Ascending aorta (tissue), 2 donors: Measurements from ENCODE around the gene MAP3K19. TPM values are rescaled to one million over a fixed set of nuclear protein-coding genes. Genes with fewer than 3 reads are reported as not detected.
"Not testable (repeated sequence)": the region's sequence is repeated elsewhere in the genome, so short reads cannot be mapped to it uniquely, and the experiment has no call there.

Source experiments
- DNase-seq, 2 donors: peaks; one replicate each; pipeline ENCODE4 v3.0.0-alpha.2; 2019; ENCODE audit warnings: low spot score in 2 of 2
- H3K27ac ChIP-seq, 2 donors: fragments of 200-600 bp; sonication (generic); one replicate each; pipeline ENCODE4 v1.5.1; 2016 to 2017; ENCODE audit warnings: mild to moderate bottlenecking in 1 of 2
- H3K27me3 ChIP-seq: fragments of 200-600 bp; sonication (generic); one replicate; pipeline ENCODE4 v1.5.1; 2017
- H3K36me3 ChIP-seq, 2 donors: fragments of 200-600 bp; sonication (generic); one replicate each; pipeline ENCODE4 v1.5.1; 2016
- H3K4me1 ChIP-seq, 2 donors: fragments of 200-600 bp; sonication (generic); one replicate each; pipeline ENCODE4 v1.5.1; 2016 to 2017; ENCODE audit warnings: mild to moderate bottlenecking in 1 of 2
- H3K4me3 ChIP-seq, 2 donors: fragments of 200-600 bp; sonication (generic); one replicate each; pipeline ENCODE4 v1.5.1; 2016 to 2017; ENCODE audit warnings: mild to moderate bottlenecking in 1 of 2
- H3K9me3 ChIP-seq, 2 donors: fragments of 200-600 bp; sonication (generic); one replicate each; pipeline ENCODE4 v1.5.1; 2016
- CTCF ChIP-seq, 3 experiments: fragments of 200-600 bp in 2 of 3; fragments of 450-650 bp in 1 of 3; sonication (generic) in 2 of 3; IDR thresholded peaks; one replicate each; pipeline ENCODE4 v1.5.1; 2016 to 2019; ENCODE audit warnings: antibody characterized with exemption in 3 of 3, mild to moderate bottlenecking in 1 of 3, moderate library complexity in 1 of 3
- intact Hi-C: fragments of 100-400 bp; cut with DNase I; formaldehyde crosslinking; loops from one replicate; pipeline ENCODE4 v1.15.1; 2023
- total RNA-seq: library from RNA; depleted of rRNA; stranded (reverse); fragments of >200 nt; gene quantifications from one replicate; pipeline ENCODE4 v1.1.0, GENCODE V29; 2016

MAP3K19 gene
- total RNA-seq, 1 donor from 2014 or later = not detected

- H3K36me3 ChIP-seq = peaks cover 2 to 27% of the 10 kb centered on the region in 2 donors
These were observed 45.9 kb upstream of the MAP3K19 start for GRCh38 chr2:135093193-135093592.

GRCh38 chr2:135091681-135092080, 44.4 kb upstream of the MAP3K19 start:
- intact Hi-C loops = no loop called here

More at GRCh38 chr2:135093193-135093592, 45.9 kb upstream of the MAP3K19 start:
- DNase-seq = no peak
- Histone ChIP-seq H3K4me1 (no peaks in the 10 kb centered on the region), H3K9me3 (no peaks in the 10 kb centered on the region), H3K27ac (no peak overlapping the region), H3K4me3 (no peak overlapping the region), H3K27me3 (no peaks in the 10 kb centered on the region)
- TF ChIP-seq CTCF (IDR thresholded peaks at IDR 0.05) = no peak
- intact Hi-C loops = no loop called here

GRCh38 chr2:135089597-135089996, 42.4 kb upstream of the MAP3K19 start:
- intact Hi-C loops, H3K36me3 ChIP-seq, H3K9me3 ChIP-seq, H3K4me1 ChIP-seq, H3K27me3 ChIP-seq, H3K4me3 ChIP-seq, DNase-seq, H3K27ac ChIP-seq: not testable (repeated sequence)

More at GRCh38 chr2:135091681-135092080, 44.4 kb upstream of the MAP3K19 start:
- Histone ChIP-seq H3K36me3 (peaks cover 2 to 22% of the 10 kb centered on the region in 2 donors), H3K9me3 (no peaks in the 10 kb centered on the region), H3K27me3 (no peaks in the 10 kb centered on the region), H3K27ac (no peak overlapping the region), H3K4me1 (no peaks in the 10 kb centered on the region), H3K4me3 (no peak overlapping the region)
- no peak for DNase-seq
- no peak for TF ChIP-seq CTCF (IDR thresholded peaks at IDR 0.05)

- Histone ChIP-seq H3K36me3 (peaks cover 5 to 8% of the 10 kb centered on the region in 2 donors), H3K4me1 (no peaks in the 10 kb centered on the region), H3K9me3 (no peaks in the 10 kb centered on the region), H3K27ac (no peak overlapping the region), H3K27me3 (no peaks in the 10 kb centered on the region), H3K4me3 (no peak overlapping the region)
- intact Hi-C loops = no loop called here
- no peak for DNase-seq
- TF ChIP-seq CTCF (IDR thresholded peaks at IDR 0.05) = no peak
These were observed 39.0 kb upstream of the MAP3K19 start for GRCh38 chr2:135086222-135086621.

- Histone ChIP-seq H3K4me1 (peaks cover 0 to 2% of the 10 kb centered on the region in 2 donors), H3K36me3 (peaks cover 10 to 15% of the 10 kb centered on the region in 2 donors), H3K27me3 (no peaks in the 10 kb centered on the region), H3K27ac (no peak overlapping the region), H3K4me3 (no peak overlapping the region), H3K9me3 (no peaks in the 10 kb centered on the region)
- intact Hi-C loops = no loop called here
- TF ChIP-seq CTCF (IDR thresholded peaks at IDR 0.05) = no peak
- no peak for DNase-seq
These were observed 31.2 kb upstream of the MAP3K19 start for GRCh38 chr2:135078417-135078816.

- H3K27me3 ChIP-seq = no peaks in the 10 kb centered on the region
- no peak overlapping the region for H3K4me3 ChIP-seq
- no peak for TF ChIP-seq CTCF (IDR thresholded peaks at IDR 0.05)
- intact Hi-C loops = no loop called here
- H3K9me3 ChIP-seq = no peaks in the 10 kb centered on the region
- peaks cover 0 to 2% of the 10 kb centered on the region in 2 donors for H3K4me1 ChIP-seq
- DNase-seq = no peak
- peaks cover 6 to 8% of the 10 kb centered on the region in 2 donors for H3K36me3 ChIP-seq
- H3K27ac ChIP-seq = no peak overlapping the region
These were observed 29.3 kb upstream of the MAP3K19 start for GRCh38 chr2:135076556-135076955.
